ENCODE data around the gene INPP5D.

The INPP5D gene

GRCh38 chr2:233101141-233101540 lies 41.0 kb downstream of the INPP5D start:
- Histone ChIP-seq H3K9ac (ENCODE audit: low read depth, low read length) (no peak overlapping the region), H3K4me3 (ENCODE audit: low read length) (no peak overlapping the region), H3K9me3 (ENCODE audit: insufficient read depth, low read depth, low read length) (no peaks in the 10 kb centered on the region), H3K36me3 (ENCODE audit: insufficient read depth, low read length) (no peaks in the 10 kb centered on the region), H3K27me3 (ENCODE audit: insufficient read depth, low read length) (no peaks in the 10 kb centered on the region), H3K4me1 (ENCODE audit: insufficient read depth, low read length) (no peaks in the 10 kb centered on the region), H3K27ac (ENCODE audit: low read depth, low read length) (no peak overlapping the region)
- 93% methylated on average over 4 of the region's 4 CpGs for WGBS

- no peak overlapping the region for H3K27ac ChIP-seq (ENCODE audit: low read depth, low read length)
- H3K4me1 ChIP-seq (ENCODE audit: insufficient read depth, low read length): no peaks in the 10 kb centered on the region
- no peaks in the 10 kb centered on the region for H3K9me3 ChIP-seq (ENCODE audit: insufficient read depth, low read depth, low read length)
- no peak overlapping the region for H3K9ac ChIP-seq (ENCODE audit: low read depth, low read length)
- no peak overlapping the region for H3K4me3 ChIP-seq (ENCODE audit: low read length)
- no peaks in the 10 kb centered on the region for H3K36me3 ChIP-seq (ENCODE audit: insufficient read depth, low read length)
- 94% methylated on average over 8 of the region's 8 CpGs for whole genome bisulfite sequencing
- no peaks in the 10 kb centered on the region for H3K27me3 ChIP-seq (ENCODE audit: insufficient read depth, low read length)
Observed at GRCh38 chr2:233101816-233102215, 41.7 kb downstream of the INPP5D start.

DNA sequence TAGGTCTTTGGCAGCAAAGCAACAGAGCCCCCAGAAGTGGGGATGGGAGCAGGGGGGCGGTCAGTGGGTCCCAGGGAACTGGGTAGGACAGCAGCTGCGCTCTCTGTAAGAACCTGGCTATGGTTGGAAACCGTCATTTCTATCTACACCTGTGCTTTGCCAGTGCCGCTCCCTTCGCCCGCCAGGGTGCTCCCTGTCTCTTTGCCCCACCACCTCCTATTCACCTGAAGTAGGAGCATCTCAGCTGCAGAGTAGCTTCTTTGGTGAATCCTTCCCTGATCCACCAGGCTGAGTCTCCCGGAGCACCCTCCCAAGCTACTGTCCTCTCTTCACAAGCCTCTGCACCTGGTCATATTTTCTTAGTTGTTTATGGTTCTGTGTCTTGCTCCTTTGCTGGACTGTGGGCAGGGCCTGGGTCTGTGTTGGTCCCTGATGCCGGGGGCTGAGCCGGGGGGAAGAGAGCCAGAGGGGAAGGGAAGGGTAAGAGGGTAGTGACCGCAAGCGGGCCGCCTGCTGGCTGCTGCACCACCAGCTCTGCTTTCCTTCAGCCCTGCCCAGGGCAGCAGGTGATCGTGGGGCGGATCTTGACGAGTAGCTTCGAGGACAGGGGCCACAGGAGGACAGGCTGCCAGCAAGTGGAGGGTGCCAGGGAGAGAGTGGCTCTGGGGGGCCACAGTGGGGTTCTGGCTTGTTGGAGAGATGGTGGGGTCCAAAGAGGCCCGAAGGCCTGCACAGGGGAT lies 45.2 kb downstream of the INPP5D start:
- H3K27me3 ChIP-seq (ENCODE audit: insufficient read depth, low read length): no peaks in the 10 kb centered on the region
- no peaks in the 10 kb centered on the region for H3K36me3 ChIP-seq (ENCODE audit: insufficient read depth, low read length)
- no peak overlapping the region for H3K4me3 ChIP-seq (ENCODE audit: low read length)
- WGBS: 90% methylated on average over 17 of the region's 17 CpGs
- H3K4me1 ChIP-seq (ENCODE audit: insufficient read depth, low read length): no peaks in the 10 kb centered on the region
- no peak overlapping the region for H3K27ac ChIP-seq (ENCODE audit: low read depth, low read length)
- H3K9ac ChIP-seq (ENCODE audit: low read depth, low read length): no peak overlapping the region
- no peaks in the 10 kb centered on the region for H3K9me3 ChIP-seq (ENCODE audit: insufficient read depth, low read depth, low read length)

DNA sequence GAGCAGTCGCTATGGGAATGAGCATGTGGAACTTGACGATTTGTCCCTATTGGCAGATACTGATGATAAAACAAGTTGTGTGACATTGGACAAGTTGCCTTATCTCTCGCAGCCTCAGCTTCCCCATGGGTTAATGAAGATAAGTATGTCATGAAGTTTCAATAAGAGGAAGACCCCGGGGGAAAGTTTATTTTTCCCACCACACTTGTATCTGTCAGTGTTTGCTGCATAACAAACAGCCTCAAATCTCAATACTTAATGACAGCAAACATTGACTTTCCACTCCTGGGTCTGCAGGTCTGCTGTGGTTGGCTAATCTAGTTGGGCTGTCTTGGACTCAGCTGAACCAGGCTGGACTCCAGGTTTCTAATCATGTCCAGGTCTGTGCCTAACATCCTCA lies 45.8 kb downstream of the INPP5D start:
- 97% methylated on average over 4 of the region's 4 CpGs for WGBS
- Histone ChIP-seq H3K9ac (ENCODE audit: low read depth, low read length) (no peak overlapping the region), H3K4me1 (ENCODE audit: insufficient read depth, low read length) (no peaks in the 10 kb centered on the region), H3K4me3 (ENCODE audit: low read length) (no peak overlapping the region), H3K9me3 (ENCODE audit: insufficient read depth, low read depth, low read length) (no peaks in the 10 kb centered on the region), H3K36me3 (ENCODE audit: insufficient read depth, low read length) (no peaks in the 10 kb centered on the region), H3K27ac (ENCODE audit: low read depth, low read length) (no peak overlapping the region), H3K27me3 (ENCODE audit: insufficient read depth, low read length) (no peaks in the 10 kb centered on the region)

DNA sequence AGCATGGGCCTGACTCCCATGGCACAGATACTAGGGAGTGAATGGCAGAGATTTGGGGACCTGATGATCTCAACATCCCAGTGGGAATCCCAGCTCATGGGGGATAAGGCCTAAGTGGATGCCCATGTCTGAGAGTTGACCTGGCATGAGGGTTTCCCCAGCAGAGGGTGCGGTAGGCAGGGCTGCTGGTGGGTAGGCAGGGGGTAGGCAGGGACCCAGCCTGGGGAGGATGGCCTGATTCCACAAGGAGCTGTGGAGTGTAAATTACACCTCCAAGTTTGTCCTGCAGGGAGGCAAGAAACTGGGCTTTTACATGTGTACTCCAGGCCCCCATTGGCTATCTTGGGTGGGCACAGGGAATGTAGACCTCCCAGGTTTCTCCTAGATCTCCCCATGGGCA lies 46.9 kb downstream of the INPP5D start:
- 97% methylated on average over 1 of the region's 1 CpG for WGBS

DNA sequence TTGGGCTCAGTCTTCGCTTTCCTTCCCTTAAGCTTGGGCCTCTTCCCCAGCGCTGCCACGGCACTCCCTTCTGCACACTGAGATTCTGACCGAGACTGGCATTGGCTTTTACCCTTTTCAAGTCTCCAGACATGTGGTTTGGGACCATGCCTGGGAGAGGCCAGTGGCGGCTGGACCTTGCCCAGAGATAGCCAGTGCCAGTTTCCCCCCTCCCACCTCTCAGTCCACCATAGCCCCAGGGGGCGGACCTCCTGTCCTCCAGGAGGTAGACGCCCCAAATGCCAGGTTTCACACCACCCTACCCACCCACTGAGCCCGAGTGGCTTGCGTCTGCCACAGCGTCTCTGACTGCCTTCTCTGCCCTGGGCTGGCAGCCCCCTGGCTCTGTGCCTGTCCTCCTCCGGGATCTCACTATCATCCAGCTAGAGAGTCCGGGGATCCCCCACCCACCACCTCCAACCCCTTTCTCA lies 47.7 kb downstream of the INPP5D start:
- Histone ChIP-seq H3K9me3 (ENCODE audit: insufficient read depth, low read depth, low read length) (no peaks in the 10 kb centered on the region), H3K9ac (ENCODE audit: low read depth, low read length) (no peak overlapping the region), H3K4me1 (ENCODE audit: insufficient read depth, low read length) (no peaks in the 10 kb centered on the region), H3K27me3 (ENCODE audit: insufficient read depth, low read length) (no peaks in the 10 kb centered on the region), H3K4me3 (ENCODE audit: low read length) (no peak overlapping the region), H3K27ac (ENCODE audit: low read depth, low read length) (no peak overlapping the region), H3K36me3 (ENCODE audit: insufficient read depth, low read length) (no peaks in the 10 kb centered on the region)
- WGBS: 93% methylated on average over 12 of the region's 12 CpGs

More for the DNA sequence above, 46.9 kb downstream of the INPP5D start:
- Histone ChIP-seq H3K27ac (ENCODE audit: low read depth, low read length) (no peak overlapping the region), H3K4me1 (ENCODE audit: insufficient read depth, low read length) (no peaks in the 10 kb centered on the region), H3K27me3 (ENCODE audit: insufficient read depth, low read length) (no peaks in the 10 kb centered on the region), H3K4me3 (ENCODE audit: low read length) (no peak overlapping the region), H3K9me3 (ENCODE audit: insufficient read depth, low read depth, low read length) (no peaks in the 10 kb centered on the region), H3K36me3 (ENCODE audit: insufficient read depth, low read length) (no peaks in the 10 kb centered on the region), H3K9ac (ENCODE audit: low read depth, low read length) (no peak overlapping the region)

- no peaks in the 10 kb centered on the region for H3K36me3 ChIP-seq (ENCODE audit: insufficient read depth, low read length)
- no peak overlapping the region for H3K27ac ChIP-seq (ENCODE audit: low read depth, low read length)
- no peak overlapping the region for H3K9ac ChIP-seq (ENCODE audit: low read depth, low read length)
- no peaks in the 10 kb centered on the region for H3K9me3 ChIP-seq (ENCODE audit: insufficient read depth, low read depth, low read length)
- no peak overlapping the region for H3K4me3 ChIP-seq (ENCODE audit: low read length)
- H3K4me1 ChIP-seq (ENCODE audit: insufficient read depth, low read length): no peaks in the 10 kb centered on the region
- 86% methylated on average over 10 of the region's 10 CpGs for WGBS
- H3K27me3 ChIP-seq (ENCODE audit: insufficient read depth, low read length): no peaks in the 10 kb centered on the region
Observed at GRCh38 chr2:233108611-233109490, 48.7 kb downstream of the INPP5D start.

- Histone ChIP-seq H3K9me3 (ENCODE audit: insufficient read depth, low read depth, low read length) (no peaks in the 10 kb centered on the region), H3K4me1 (ENCODE audit: insufficient read depth, low read length) (no peaks in the 10 kb centered on the region), H3K9ac (ENCODE audit: low read depth, low read length) (no peak overlapping the region), H3K27ac (ENCODE audit: low read depth, low read length) (no peak overlapping the region), H3K36me3 (ENCODE audit: insufficient read depth, low read length) (no peaks in the 10 kb centered on the region), H3K27me3 (ENCODE audit: insufficient read depth, low read length) (no peaks in the 10 kb centered on the region), H3K4me3 (ENCODE audit: low read length) (no peak overlapping the region)
- 97% methylated on average over 5 of the region's 5 CpGs for WGBS
Observed at GRCh38 chr2:233111427-233111826, 51.3 kb downstream of the INPP5D start.

GRCh38 chr2:233112329-233112728 lies 52.2 kb downstream of the INPP5D start:
- no peaks in the 10 kb centered on the region for H3K27me3 ChIP-seq (ENCODE audit: insufficient read depth, low read length)
- no peak overlapping the region for H3K4me3 ChIP-seq (ENCODE audit: low read length)
- no peak overlapping the region for H3K9ac ChIP-seq (ENCODE audit: low read depth, low read length)
- no peaks in the 10 kb centered on the region for H3K36me3 ChIP-seq (ENCODE audit: insufficient read depth, low read length)
- H3K9me3 ChIP-seq (ENCODE audit: insufficient read depth, low read depth, low read length): no peaks in the 10 kb centered on the region
- no peak overlapping the region for H3K27ac ChIP-seq (ENCODE audit: low read depth, low read length)
- WGBS: 93% methylated on average over 4 of the region's 4 CpGs
- 0 out of 2 replicates have a peak, but pooled peaks cover under 1% of the 10 kb centered on the region for H3K4me1 ChIP-seq (ENCODE audit: insufficient read depth, low read length)

- WGBS: 85% methylated on average over 6 of the region's 6 CpGs
- Histone ChIP-seq H3K4me3 (ENCODE audit: low read length) (no peak overlapping the region), H3K36me3 (ENCODE audit: insufficient read depth, low read length) (no peaks in the 10 kb centered on the region), H3K4me1 (ENCODE audit: insufficient read depth, low read length) (0 out of 2 replicates have a peak, but pooled peaks cover 3% of the 10 kb centered on the region), H3K9ac (ENCODE audit: low read depth, low read length) (no peak overlapping the region), H3K27ac (ENCODE audit: low read depth, low read length) (no peak overlapping the region), H3K27me3 (ENCODE audit: insufficient read depth, low read length) (no peaks in the 10 kb centered on the region), H3K9me3 (ENCODE audit: insufficient read depth, low read depth, low read length) (no peaks in the 10 kb centered on the region)
Observed at GRCh38 chr2:233112776-233113452, 52.8 kb downstream of the INPP5D start.

GRCh38 chr2:233114421-233114861 lies 54.3 kb downstream of the INPP5D start:
- no peak overlapping the region for H3K27ac ChIP-seq (ENCODE audit: low read depth, low read length)
- no peak overlapping the region for H3K9ac ChIP-seq (ENCODE audit: low read depth, low read length)

More at GRCh38 chr2:233114421-233114861, 54.3 kb downstream of the INPP5D start:
- 0 out of 2 replicates have a peak, but pooled peaks cover 3% of the 10 kb centered on the region for H3K4me1 ChIP-seq (ENCODE audit: insufficient read depth, low read length)
- WGBS: 87% methylated on average over 11 of the region's 11 CpGs
- no peaks in the 10 kb centered on the region for H3K27me3 ChIP-seq (ENCODE audit: insufficient read depth, low read length)
- no peak overlapping the region for H3K4me3 ChIP-seq (ENCODE audit: low read length)
- no peaks in the 10 kb centered on the region for H3K9me3 ChIP-seq (ENCODE audit: insufficient read depth, low read depth, low read length)
- no peaks in the 10 kb centered on the region for H3K36me3 ChIP-seq (ENCODE audit: insufficient read depth, low read length)

All from HUES64 (cell line).